Transverse colon (tissue), 3 donors: ENCODE data around the gene MED25.
A peak's percentile ranks its signal among the peaks of the same experiment; 100 is the strongest.

Experiments
- POLR2A ChIP-seq: fragments of 450-650 bp; IDR thresholded peaks from one replicate; pipeline ENCODE4 v1.6.1; 2016; ENCODE audit warnings: antibody characterized with exemption, mild to moderate bottlenecking, moderate library complexity
- TF ChIP-seq, protein P1 (sequence below), 5 experiments: fragments of 200-600 bp in 3 of 5; fragments of 450-650 bp in 2 of 5; sonication (generic) in 3 of 5; IDR thresholded peaks; 1 replicate in 2 of 5; 2 replicates in 3 of 5; pipeline ENCODE4 v1.5.1; 2016 to 2017; ENCODE audit warnings: antibody characterized with exemption in 5 of 5, inconsistent platforms in 3 of 5, mild to moderate bottlenecking in 2 of 5, moderate library complexity in 1 of 5

DNA sequence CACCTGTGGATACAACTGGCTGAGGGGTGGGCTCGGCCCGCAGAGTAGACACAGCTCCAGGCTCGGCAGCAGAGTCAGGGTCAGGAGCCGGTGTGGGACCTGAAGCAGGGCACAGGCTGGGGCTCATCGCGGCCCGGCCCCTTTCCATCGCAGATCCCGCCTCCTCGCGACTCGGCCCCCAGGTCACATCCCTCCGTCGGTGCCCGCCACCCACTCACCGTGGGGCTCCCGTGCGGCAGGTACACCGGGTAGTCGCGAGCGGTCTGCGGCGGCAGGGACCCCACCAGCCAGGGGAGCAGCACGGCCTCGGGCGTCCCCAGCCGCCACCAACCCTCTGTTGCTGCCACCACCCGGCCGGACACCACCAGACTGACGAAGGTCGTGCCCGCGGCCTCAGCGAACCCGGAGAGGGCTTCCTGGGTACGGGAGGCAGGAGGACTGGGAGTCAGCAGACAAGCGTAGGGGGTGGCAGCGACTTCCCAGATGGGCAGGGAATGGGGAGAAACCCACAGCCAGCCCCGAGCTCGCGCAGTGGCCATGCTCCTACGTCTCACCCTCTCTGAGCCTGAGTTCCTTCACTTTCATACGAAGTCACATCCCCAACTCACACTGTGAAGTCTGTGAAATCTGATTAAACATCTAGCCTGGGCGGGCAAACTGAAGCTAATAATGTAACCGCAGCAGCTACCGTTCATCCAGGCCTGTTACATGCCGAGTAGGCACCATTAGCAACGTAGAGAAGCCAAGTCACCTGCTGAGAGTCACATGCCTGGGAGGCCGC is 8.7 kb upstream of the MED25 start:
- TF ChIP-seq, protein P1, sequence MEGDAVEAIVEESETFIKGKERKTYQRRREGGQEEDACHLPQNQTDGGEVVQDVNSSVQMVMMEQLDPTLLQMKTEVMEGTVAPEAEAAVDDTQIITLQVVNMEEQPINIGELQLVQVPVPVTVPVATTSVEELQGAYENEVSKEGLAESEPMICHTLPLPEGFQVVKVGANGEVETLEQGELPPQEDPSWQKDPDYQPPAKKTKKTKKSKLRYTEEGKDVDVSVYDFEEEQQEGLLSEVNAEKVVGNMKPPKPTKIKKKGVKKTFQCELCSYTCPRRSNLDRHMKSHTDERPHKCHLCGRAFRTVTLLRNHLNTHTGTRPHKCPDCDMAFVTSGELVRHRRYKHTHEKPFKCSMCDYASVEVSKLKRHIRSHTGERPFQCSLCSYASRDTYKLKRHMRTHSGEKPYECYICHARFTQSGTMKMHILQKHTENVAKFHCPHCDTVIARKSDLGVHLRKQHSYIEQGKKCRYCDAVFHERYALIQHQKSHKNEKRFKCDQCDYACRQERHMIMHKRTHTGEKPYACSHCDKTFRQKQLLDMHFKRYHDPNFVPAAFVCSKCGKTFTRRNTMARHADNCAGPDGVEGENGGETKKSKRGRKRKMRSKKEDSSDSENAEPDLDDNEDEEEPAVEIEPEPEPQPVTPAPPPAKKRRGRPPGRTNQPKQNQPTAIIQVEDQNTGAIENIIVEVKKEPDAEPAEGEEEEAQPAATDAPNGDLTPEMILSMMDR (IDR thresholded peaks at IDR 0.05), result no peak
- TF ChIP-seq POLR2A, result peak; percentile 53
